Upper lobe of left lung (tissue), 4 donors: ENCODE results near the gene IPO11.

Source experiments
- CTCF ChIP-seq, 6 experiments: fragments of 450-650 bp in 4 of 6; fragments of 200-600 bp in 2 of 6; sonication (generic) in 2 of 6; IDR thresholded peaks; one replicate each; pipeline ENCODE4 v1.5.1; 2016 to 2019; ENCODE audit warnings: antibody characterized with exemption in 6 of 6
- POLR2A ChIP-seq, 4 donors: fragments of 450-650 bp; IDR thresholded peaks; one replicate each; pipeline ENCODE4 v1.5.1; 2016 to 2017; ENCODE audit warnings: antibody characterized with exemption in 4 of 4, mild to moderate bottlenecking in 2 of 4

DNA sequence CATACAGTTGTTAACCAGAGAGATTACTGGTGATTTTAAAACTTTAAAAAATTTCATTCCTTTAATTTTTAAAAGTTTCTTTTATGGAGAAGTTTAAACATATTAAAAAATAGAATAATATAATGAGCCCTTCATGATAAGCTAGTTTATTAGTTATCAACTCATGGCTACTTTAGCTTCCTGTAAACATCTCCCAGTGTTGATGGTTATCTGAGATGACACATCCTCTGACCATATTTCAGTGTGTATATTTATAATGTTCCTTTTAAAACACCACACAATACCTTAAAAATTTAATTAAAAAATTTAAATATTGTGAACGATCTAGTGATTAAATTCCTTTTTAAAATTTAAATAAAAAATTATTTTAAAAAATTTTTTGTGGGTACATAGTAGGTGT is 74.1 kb downstream of the IPO11 start:
- TF ChIP-seq POLR2A (IDR thresholded peaks at IDR 0.05), result no peak
- no peak for TF ChIP-seq CTCF (IDR thresholded peaks at IDR 0.05)
